DOHH2 (cell line): Measurements from ENCODE around the gene AGBL1.

ENCODE experiments used
- CTCF ChIP-seq: fragments of 200-600 bp; sonication (generic); IDR thresholded peaks from one replicate; pipeline ENCODE4 v1.5.1; 2014; ENCODE audit warnings: antibody characterized with exemption, mild to moderate bottlenecking, low read depth, low read length; ENCODE audit not compliant: poor library complexity, severe bottlenecking
- EZH2phosphoT487 ChIP-seq: fragments of 200-600 bp; sonication (generic); IDR thresholded peaks from 2 replicates; pipeline ENCODE4 v1.6.1; 2017; ENCODE audit warnings: borderline replicate concordance, mild to moderate bottlenecking, antibody characterized with exemption, low read length, moderate library complexity, mixed read lengths

GRCh38 chr15:86296769-86297168 is 217.1 kb downstream of the AGBL1 start:
- TF ChIP-seq CTCF (no peak), EZH2phosphoT487 (no peak)
